H1 (cell line): ENCODE data around the gene TNRC6A.

Source experiments
- RAD21 ChIP-seq, 2 experiments: IDR thresholded peaks in 1 of 2; conservative IDR thresholded peaks in 1 of 2; 2 replicates each; pipeline ENCODE4 v1.6.1; 2011; ENCODE audit warnings: low read depth in 2 of 2, low read length in 2 of 2, improper control_type of control experiment in 1 of 2, inconsistent platforms in 1 of 2, mild to moderate bottlenecking in 1 of 2, moderate library complexity in 1 of 2
- SUZ12 ChIP-seq: fragments of 200-600 bp; sonication (generic); IDR thresholded peaks from 2 replicates; pipeline ENCODE4 v1.6.1; 2012; ENCODE audit warnings: mild to moderate bottlenecking, inconsistent platforms, low read length, moderate library complexity, mixed read lengths

GRCh38 chr16:24689128-24689527 lies 40.3 kb upstream of the TNRC6A start:
- peak; percentile 66 to 73 for TF ChIP-seq RAD21 (IDR thresholded peaks at IDR 0.05 in 1 of 2, conservative IDR thresholded peaks at IDR 0.05 in 1 of 2; ENCODE audit: low read depth in 2 of 2, low read length in 2 of 2)
- no peak for TF ChIP-seq SUZ12
